Activated T-helper 1 cell treated with anti-CD3 and anti-CD28 coated beads, Interleukin-12 subunit alpha, Interleukin-12 subunit beta, Interleukin-2, Interleukin-4 antibody, amounts not matched to agents 30 ng/mL and 10 ng/mL and 1 ng/mL, durations not matched to agents 14 hours and 24 hours and 36 hours (primary cell): ENCODE measurements around the gene KCNT1. TPM values are rescaled to one million over a fixed set of nuclear protein-coding genes. Genes with fewer than 3 reads are reported as not detected.
"Not testable (repeated sequence)": the region's sequence is repeated elsewhere in the genome, so short reads cannot be mapped to it uniquely, and the experiment has no call there.

Source experiments
- DNase-seq: peaks from one replicate; pipeline ENCODE4 v3.0.0; 2021; ENCODE audit warnings: low spot score
- H3K27ac Mint-ChIP-seq: one replicate; pipeline ENCODE4 v1.8.0; 2021; ENCODE audit warnings: mild to moderate bottlenecking, mixed read lengths
- H3K27me3 Mint-ChIP-seq: one replicate; pipeline ENCODE4 v1.8.0; 2022; ENCODE audit warnings: mild to moderate bottlenecking, moderate library complexity, mixed read lengths; ENCODE audit not compliant: insufficient read depth
- H3K36me3 Mint-ChIP-seq: one replicate; pipeline ENCODE4 v1.8.0; 2021; ENCODE audit warnings: low read depth, mixed read lengths
- H3K4me1 Mint-ChIP-seq: one replicate; pipeline ENCODE4 v1.8.0; 2021; ENCODE audit warnings: low read depth, mixed read lengths
- H3K4me3 Mint-ChIP-seq: one replicate; pipeline ENCODE4 v1.8.0; 2021; ENCODE audit warnings: mild to moderate bottlenecking, moderate library complexity, mixed read lengths
- H3K9me3 Mint-ChIP-seq: one replicate; pipeline ENCODE4 v1.8.0; 2021; ENCODE audit warnings: mixed read lengths
- intact Hi-C: fragments of 100-400 bp; cut with micrococcal nuclease; formaldehyde crosslinking; loops from one replicate; pipeline ENCODE4 v1.15.1; 2024
- total RNA-seq: library from RNA; stranded (reverse); gene quantifications from 2 replicates; pipeline ENCODE4 v1.2.3, GENCODE V29; 2022

Gene KCNT1
- total RNA-seq, 1 donor from 2014 or later = not detected

DNA sequence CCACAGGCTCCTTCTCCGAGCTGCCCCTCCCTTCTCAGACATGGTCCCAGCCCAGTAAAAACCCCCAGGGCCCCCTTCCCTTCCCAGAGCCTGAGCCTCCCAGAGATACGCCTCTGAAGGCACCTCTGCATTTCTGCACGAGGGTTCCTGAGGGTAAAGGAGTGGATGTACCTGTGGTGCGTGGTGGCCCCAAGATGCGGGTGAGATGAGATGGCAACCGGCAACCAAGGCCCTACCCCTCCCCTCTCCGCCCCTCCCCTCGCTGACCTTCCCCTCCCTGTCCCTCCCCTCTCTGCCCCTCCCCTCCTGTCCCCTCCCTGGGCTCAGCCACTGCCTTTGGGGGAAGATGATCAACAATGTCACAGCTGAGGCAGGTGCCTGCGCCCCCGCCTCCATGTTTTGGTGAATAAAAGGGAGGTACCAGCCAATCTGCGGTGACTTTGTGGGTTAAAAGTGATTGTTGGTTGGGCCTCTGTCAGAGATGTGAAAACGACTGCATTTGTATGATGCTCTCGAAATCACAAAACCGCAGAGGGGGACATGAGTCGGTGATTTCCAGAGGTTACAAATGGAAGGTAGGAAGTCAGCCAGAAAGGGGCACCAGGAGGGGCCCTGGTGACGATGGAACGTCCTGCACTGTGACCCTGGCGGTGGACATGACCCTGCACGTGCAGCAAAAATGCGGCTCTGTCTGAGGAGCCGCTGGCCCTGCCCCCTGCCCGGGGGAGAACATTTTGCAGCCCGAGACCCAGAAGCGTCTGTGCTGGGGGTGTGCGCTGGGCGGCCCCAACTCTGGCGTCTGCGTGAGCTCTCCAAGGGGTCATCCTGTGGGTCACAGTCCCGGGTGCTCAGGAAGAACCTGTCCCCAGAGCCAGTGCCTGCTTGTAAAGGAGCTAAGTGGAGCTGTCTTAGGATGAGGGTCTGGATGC lies 35.2 kb upstream of the KCNT1 start:
- H3K4me1 Mint-ChIP-seq = no peaks in the 10 kb centered on the region
- H3K27me3 Mint-ChIP-seq = no peaks in the 10 kb centered on the region
- no peak for DNase-seq
- H3K36me3 Mint-ChIP-seq = no peaks in the 10 kb centered on the region
- H3K9me3 Mint-ChIP-seq = no peaks in the 10 kb centered on the region
- H3K27ac Mint-ChIP-seq = no peak overlapping the region
- intact Hi-C loops = no loop called here
- H3K4me3 Mint-ChIP-seq = no peak overlapping the region

DNA sequence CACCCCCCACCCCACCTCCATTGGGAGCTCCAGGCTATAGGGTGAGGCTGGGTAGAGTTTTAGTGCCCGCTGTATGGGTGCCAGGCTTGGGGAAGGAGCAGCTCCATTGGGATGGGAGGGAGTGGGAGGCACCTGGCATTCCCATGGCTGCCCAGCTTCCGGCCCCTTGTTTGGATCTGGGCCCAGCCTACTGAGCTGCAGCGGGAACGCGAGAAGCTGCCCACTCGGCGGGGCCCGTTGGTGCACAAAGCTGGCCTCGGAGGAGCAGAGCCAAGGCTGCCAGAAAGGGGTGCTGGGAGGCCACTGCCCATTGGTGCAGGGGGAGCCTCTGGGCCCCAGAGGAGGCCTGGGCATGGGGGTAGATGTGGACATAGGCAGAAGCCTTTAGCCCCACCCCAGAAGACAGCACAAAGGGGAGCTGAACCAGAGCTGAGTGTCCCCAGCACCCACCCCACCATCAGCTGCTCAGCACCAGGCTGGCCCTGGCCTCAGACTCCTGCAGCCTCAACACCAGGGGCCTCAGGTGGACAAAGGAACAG lies 34.5 kb upstream of the KCNT1 start:
- Mint-ChIP-seq H3K4me3 (no peak overlapping the region), H3K27me3 (peaks cover 1% of the 10 kb centered on the region), H3K9me3 (no peaks in the 10 kb centered on the region), H3K36me3 (no peaks in the 10 kb centered on the region), H3K27ac (no peak overlapping the region), H3K4me1 (no peaks in the 10 kb centered on the region)
- intact Hi-C loops = no loop called here
- no peak for DNase-seq

DNA sequence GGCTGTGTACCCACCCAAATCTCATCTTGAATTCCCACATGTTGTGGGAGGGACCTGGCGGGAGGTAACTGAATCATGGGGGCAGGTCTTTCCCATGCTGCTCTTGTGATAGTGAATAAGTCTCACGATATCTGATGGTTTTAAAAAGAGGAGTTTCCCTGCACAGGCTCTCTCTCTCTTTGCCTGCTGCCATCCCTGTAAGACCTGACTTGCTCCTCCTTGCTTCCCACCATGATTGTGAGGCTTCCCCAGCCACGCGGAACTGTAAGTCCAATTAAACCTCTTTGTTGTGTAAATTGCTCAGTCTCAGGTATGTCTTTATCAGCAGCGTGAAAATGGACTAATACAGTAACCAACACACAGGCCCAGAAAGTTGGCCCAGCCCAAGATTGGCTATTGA lies 33.0 kb upstream of the KCNT1 start:
- DNase-seq, intact Hi-C loops, H3K4me3 Mint-ChIP-seq, H3K36me3 Mint-ChIP-seq, H3K9me3 Mint-ChIP-seq, H3K27ac Mint-ChIP-seq, H3K27me3 Mint-ChIP-seq, H3K4me1 Mint-ChIP-seq: not testable (repeated sequence)

DNA sequence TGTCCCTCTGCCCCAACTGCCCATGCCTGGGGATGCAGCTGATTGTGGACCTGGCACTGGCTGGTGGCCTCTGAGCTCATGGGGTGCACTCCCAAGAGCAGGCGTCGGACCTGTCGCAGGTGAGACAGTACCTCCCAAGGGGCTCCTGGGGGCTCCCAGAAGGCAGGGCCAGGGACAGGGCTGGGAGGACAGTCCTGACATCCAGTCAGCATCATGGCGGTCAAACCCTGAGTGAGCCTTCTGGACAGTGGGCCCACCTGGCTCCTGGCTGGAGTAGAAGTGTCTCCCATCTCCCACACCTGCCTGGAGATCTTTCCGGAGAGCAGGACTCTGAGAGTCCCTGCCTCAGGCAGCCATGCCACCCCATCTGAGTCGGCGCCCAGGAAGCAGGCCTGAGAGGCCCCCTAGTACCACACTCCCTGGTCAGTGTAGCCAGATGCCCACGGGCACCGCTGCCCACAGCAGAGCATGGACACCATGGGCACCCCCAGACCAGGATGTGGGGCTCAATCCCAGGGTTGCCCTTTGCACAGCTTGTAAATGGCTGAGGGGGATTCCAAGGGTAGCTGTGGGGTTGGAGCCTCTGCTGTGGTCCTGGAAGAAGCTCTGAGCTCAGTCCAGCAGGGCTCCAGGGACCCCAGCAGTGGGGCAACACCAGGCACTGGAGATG lies 32.2 kb upstream of the KCNT1 start:
- no peaks in the 10 kb centered on the region for H3K9me3 Mint-ChIP-seq
- no peaks in the 10 kb centered on the region for H3K36me3 Mint-ChIP-seq
- intact Hi-C loops = no loop called here
- H3K27ac Mint-ChIP-seq = no peak overlapping the region
- no peak for DNase-seq
- H3K4me1 Mint-ChIP-seq = no peaks in the 10 kb centered on the region
- no peak overlapping the region for H3K4me3 Mint-ChIP-seq
- peaks cover 1% of the 10 kb centered on the region for H3K27me3 Mint-ChIP-seq

DNA sequence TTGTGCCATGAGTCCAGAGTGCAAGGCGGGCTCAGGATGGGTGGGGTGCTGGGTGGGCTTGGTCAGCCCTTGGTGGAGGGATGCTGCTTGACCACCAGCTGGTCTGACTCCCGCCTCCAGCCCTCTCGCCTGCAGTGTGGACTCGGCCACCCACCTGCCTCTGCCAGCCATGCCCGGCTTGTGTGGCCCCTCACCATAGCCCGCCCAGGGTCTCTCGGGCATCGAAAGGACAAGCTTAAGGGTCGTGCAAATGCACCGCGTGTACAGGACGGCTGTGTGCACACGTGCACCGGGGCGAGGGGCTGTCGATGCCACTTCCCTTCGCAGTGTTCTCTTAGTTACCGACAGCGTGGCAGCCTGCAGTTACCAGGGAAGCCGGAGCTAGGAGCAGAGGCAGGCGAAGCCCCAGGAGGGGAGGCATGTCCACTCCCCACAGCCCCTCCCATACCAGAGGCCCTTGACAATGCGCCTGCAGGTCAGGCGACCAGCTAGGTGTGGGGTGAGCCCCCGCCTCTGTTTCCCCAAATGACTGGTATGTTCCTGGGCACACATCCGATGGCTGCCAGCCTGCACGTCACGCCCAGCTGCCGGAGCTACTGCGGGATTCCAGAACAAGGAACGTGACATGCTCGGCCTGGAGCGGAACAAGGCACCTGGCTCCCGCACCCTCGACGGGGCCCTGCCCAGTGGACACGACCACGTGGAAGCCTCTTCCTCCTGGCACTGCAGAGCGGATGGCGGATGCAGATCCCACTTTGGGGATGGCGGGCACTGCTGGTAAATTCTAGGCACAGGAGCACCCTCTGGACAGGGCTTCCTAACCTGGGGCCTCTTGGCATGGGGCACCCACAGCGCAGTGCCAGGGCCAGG lies 31.0 kb upstream of the KCNT1 start:
- no peaks in the 10 kb centered on the region for H3K36me3 Mint-ChIP-seq
- intact Hi-C loops = no loop called here
- no peak overlapping the region for H3K27ac Mint-ChIP-seq
- H3K4me3 Mint-ChIP-seq = no peak overlapping the region
- H3K4me1 Mint-ChIP-seq = no peaks in the 10 kb centered on the region
- DNase-seq = no peak
- peaks cover 1% of the 10 kb centered on the region for H3K27me3 Mint-ChIP-seq
- no peaks in the 10 kb centered on the region for H3K9me3 Mint-ChIP-seq

DNA sequence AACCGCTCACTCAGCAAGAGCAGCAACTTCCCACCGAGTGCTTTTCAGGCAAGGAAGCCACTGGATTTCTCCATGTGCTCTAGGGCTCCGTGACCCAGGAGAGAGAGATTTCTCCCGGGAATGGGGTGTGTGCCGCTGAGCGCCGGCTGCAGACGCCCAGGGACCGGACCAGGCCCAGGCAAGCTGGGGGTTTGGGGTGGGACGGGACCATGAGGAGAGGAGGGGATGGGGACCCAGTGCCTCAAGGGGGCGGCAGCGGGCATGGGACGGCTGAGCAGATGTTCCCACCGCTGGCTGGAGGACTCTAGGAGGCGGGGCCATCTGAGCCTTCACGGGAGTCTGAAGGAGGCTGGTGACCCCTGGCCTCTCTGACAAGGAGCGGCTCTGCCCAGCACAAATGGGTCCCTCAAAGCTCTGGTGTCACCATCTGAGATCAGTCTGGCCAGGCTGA lies 30.4 kb upstream of the KCNT1 start:
- no peak overlapping the region for H3K27ac Mint-ChIP-seq
- no peaks in the 10 kb centered on the region for H3K36me3 Mint-ChIP-seq
- H3K9me3 Mint-ChIP-seq = no peaks in the 10 kb centered on the region
- H3K4me3 Mint-ChIP-seq = no peak overlapping the region
- no peaks in the 10 kb centered on the region for H3K4me1 Mint-ChIP-seq
- no peak for DNase-seq
- intact Hi-C loops = no loop called here
- peaks cover 1% of the 10 kb centered on the region for H3K27me3 Mint-ChIP-seq

DNA sequence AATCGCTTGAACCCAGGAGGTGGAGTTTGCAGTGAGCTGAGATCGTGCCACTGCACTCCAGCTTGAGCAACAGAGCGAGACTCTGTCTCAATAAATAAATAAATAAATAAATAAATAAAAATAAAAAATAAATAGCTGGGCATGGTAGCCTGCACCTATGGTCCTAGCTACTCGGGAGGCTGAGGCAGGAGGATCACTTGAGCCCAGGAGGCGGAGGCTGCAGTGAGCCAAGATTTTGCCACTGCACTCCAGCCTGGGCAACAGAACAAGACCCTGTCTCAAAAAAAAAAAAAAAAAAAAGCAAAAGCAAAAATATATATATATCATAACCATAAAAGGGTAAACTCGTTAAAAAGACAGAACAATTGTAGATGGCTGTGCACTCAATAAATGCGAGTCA lies 29.2 kb upstream of the KCNT1 start:
- H3K27ac Mint-ChIP-seq, H3K4me1 Mint-ChIP-seq, intact Hi-C loops, DNase-seq, H3K27me3 Mint-ChIP-seq, H3K36me3 Mint-ChIP-seq, H3K4me3 Mint-ChIP-seq, H3K9me3 Mint-ChIP-seq: not testable (repeated sequence)

DNA sequence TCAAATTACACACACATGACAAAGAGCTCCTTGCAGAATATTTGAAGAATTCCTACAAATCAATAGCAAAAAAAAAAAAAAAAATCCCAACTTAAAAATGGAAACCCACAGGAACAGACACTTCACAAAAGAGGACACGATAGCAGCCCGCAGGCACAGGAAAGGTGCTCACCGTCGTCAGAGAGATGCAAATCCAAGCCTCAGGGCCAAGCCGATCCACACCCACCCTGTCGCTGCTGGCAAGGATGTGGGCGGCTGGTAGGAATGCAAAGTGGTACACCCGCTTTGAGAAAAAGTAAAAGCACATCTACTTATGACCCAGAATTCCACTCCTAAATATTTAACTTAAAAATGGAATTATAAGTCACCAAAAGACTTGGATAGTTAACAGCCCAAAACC lies 28.0 kb upstream of the KCNT1 start:
- Mint-ChIP-seq H3K4me3 (no peak overlapping the region), H3K9me3 (no peaks in the 10 kb centered on the region), H3K27me3 (peaks cover 1% of the 10 kb centered on the region)

DNA sequence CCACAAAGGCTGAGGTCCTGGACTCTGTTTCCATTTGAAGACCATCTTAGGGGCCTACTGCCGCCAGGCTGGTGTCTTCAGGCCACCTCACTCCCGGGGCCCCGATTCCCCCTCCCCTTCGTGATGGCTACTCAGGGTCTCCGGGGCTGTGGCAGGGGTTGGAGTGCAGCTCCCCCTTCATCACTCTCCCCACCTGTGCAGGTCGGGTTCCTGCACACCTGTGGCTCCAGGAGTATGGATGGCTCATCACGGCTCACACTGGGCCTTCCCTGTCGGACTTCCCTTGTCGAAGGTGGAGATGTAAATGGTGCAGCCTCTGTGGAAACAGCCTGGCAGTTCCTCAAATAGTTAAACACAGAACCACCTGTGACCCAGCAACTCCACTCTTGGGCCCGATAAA lies 27.0 kb upstream of the KCNT1 start:
- intact Hi-C loops = no loop called here
- H3K4me3 Mint-ChIP-seq = no peak overlapping the region
- H3K27me3 Mint-ChIP-seq = peaks cover 1% of the 10 kb centered on the region
- no peak overlapping the region for H3K27ac Mint-ChIP-seq
- no peaks in the 10 kb centered on the region for H3K4me1 Mint-ChIP-seq
- H3K36me3 Mint-ChIP-seq = no peaks in the 10 kb centered on the region
- no peak for DNase-seq
- no peaks in the 10 kb centered on the region for H3K9me3 Mint-ChIP-seq

More for the DNA sequence above, 28.0 kb upstream of the KCNT1 start:
- no peaks in the 10 kb centered on the region for H3K4me1 Mint-ChIP-seq
- DNase-seq = no peak
- no peak overlapping the region for H3K27ac Mint-ChIP-seq
- intact Hi-C loops = no loop called here
- H3K36me3 Mint-ChIP-seq = no peaks in the 10 kb centered on the region

DNA sequence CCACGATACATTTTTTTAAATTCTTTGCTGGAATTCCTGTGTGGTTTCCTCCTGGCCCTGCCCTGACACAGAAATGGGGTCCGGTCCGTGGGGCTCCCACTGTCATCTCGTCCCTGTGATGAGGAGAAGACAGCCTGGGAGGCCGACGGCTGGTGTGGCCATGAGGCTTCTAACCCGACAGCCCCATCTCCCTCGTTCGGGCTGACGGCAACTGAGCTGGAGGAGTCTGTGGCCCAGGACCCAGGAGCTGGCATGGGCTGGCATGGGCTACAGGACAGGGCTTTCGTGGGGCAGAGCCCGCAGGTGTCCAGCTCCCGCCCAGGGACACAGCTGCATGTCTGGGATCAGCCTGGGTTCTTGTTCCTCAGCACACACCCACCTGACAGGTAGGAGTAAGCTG lies 25.1 kb upstream of the KCNT1 start:
- no peaks in the 10 kb centered on the region for H3K9me3 Mint-ChIP-seq
- no peak overlapping the region for H3K27ac Mint-ChIP-seq
- H3K4me1 Mint-ChIP-seq = no peaks in the 10 kb centered on the region
- H3K4me3 Mint-ChIP-seq = no peak overlapping the region
- no peak for DNase-seq
- H3K27me3 Mint-ChIP-seq = peaks cover 1% of the 10 kb centered on the region
- intact Hi-C loops = no loop called here
- H3K36me3 Mint-ChIP-seq = no peaks in the 10 kb centered on the region

DNA sequence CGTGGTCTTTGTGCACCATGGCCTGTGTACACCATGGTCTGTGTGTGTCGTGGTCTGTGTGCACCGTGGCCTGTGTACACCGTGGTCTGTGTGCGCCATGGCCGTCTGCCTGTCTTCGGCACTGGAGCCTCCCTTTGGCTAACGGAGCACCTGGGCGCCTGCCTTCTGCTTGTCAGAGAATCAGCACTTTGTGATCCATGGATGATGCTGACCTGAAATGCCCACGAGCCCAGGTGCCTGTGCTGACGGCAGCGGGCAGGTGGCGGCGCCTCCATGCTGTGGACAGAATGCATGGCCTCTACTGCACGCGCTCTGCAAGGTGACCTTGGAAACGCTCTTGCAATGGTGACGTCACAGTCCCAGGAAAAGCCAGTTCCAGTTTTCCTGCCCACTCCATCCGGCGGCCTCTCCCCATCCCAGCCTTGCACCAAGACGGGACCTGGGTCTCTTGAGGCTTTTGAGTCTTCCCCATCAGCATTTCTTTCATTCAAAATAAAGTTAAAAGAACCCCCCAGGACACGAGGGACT lies 24.3 kb upstream of the KCNT1 start:
- H3K4me3 Mint-ChIP-seq = no peak overlapping the region
- no peak for DNase-seq
- no peaks in the 10 kb centered on the region for H3K4me1 Mint-ChIP-seq
- no peaks in the 10 kb centered on the region for H3K9me3 Mint-ChIP-seq
- intact Hi-C loops = no loop called here
- H3K27me3 Mint-ChIP-seq = no peaks in the 10 kb centered on the region
- no peak overlapping the region for H3K27ac Mint-ChIP-seq
- no peaks in the 10 kb centered on the region for H3K36me3 Mint-ChIP-seq

DNA sequence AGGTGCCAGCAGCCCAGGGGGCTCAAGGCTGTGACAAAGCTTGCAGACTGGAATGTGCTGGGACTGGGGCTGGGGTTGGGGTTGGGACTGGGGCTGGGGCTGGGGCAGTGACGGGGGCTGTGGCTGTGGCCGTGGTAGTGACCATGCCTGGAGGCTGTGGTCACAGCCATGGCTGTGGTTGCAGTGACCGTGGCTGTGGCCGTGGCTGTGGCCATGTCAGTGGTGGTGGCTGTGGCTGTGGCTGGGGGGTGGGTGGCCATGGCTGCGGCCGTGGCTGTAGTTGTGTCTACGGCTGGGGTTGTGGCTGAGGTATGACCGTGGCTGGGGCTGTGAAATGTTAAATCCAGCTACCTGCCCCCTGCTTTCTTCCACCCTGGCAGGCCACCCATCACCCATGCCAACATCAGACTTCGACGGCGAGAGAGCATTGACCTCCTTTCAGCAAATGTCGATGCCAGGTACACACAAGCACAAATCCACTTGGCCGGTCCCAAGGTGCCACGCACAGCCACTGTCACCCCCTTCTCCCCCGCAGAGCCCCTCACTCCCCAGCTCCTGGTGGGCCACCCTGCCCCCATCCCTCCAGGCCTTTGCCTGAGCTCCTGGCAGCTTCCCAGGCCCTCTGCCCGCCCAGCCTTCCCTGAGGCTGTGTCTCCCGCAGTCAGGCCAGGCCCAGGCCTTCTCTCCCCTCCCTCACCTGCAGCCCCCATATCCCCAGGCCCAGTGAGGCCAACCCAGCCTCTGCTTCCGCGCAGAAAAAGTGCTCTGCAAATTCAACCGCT lies 23.6 kb upstream of the KCNT1 start:
- H3K4me3 Mint-ChIP-seq = no peak overlapping the region
- no peak overlapping the region for H3K27ac Mint-ChIP-seq
- H3K36me3 Mint-ChIP-seq = no peaks in the 10 kb centered on the region
- no peaks in the 10 kb centered on the region for H3K27me3 Mint-ChIP-seq
- intact Hi-C loops = no loop called here
- DNase-seq = no peak
- no peaks in the 10 kb centered on the region for H3K9me3 Mint-ChIP-seq
- no peaks in the 10 kb centered on the region for H3K4me1 Mint-ChIP-seq
